Measurements from ENCODE around the gene RHOU. TPM values are rescaled to one million over a fixed set of nuclear protein-coding genes. Genes with fewer than 3 reads are reported as not detected.

Gene RHOU
- polyA plus RNA-seq, 3 donors: 16.7 to 18.4 (median 17.0) TPM

- no peak for DNase-seq (ENCODE audit: low read depth in 3 of 3, low spot score in 2 of 3)
Measured at GRCh38 chr1:228736844-228737445, 1.7 kb downstream of the RHOU start.

DNA sequence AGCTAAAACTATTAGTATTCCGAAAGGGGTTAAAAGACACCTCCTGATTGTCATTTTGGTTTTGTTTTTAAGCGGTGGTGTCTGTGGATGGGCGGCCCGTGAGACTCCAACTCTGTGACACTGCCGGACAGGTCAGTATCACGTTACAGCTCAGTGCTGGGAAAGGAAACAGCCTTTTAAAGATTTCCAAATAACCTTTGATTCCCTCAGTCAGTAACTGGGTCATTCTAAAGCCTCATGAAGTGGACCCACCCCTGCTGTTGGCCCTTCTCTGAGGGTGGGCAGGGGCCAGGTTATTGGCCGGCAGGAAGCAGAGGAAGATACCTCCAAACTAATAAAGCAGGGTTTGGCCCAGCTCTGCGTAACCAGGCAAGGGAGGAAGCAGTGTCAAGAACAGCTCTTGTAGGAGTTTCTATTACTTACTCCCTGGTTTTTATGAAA, 2.3 kb downstream of the RHOU start:
- no peak for DNase-seq (ENCODE audit: low read depth in 3 of 3, low spot score in 2 of 3)

DNA sequence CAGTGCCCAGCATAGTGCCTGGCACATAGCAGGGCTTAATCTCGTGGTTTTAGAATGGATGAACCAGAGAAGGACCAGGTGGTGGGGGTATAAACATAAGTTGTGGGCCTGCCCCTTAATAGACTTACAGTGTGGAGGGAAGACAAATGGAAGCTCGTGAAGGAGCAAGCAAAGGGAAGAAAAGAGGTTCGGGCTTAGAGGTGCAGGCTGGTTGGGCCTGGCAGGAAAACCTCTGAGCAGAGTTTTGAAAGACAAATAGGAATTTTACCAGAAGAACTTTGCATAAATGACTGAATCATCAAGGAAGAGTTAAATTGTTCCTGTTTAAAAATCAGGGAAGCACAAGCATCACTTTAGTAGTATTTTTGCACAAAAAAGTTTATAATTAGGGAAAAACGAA, 4.5 kb downstream of the RHOU start:
- DNase-seq (ENCODE audit: low read depth in 3 of 3, low spot score in 2 of 3): no peak

GRCh38 chr1:228740543-228741317, 5.5 kb downstream of the RHOU start:
- no peak for DNase-seq (ENCODE audit: low read depth in 3 of 3, low spot score in 2 of 3)

GRCh38 chr1:228742281-228742860, 7.1 kb downstream of the RHOU start:
- DNase-seq (ENCODE audit: low read depth in 3 of 3, low spot score in 2 of 3): no peak

- no peak for DNase-seq (ENCODE audit: low read depth in 3 of 3, low spot score in 2 of 3)
Measured at GRCh38 chr1:228743405-228743804, 8.1 kb downstream of the RHOU start.

DNA sequence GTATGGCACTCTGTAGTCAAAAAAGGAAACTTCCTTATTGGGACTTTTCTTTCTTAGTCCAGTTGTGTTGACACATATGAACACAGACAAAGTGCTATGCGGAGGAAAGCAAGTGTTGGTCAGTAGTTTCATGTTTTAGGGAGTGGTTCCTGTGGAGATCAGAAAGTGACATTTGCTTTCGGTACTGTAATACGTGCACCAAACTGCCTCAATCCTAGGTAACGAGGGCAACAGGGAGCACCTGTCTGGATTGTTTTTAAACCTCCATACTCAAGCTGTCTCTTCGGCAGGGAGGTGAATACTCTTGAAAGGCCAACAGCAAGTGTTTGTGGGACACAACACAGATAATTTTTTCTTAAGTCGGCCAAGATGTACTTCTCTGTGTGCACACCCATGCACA, 9.1 kb downstream of the RHOU start:
- no peak for DNase-seq (ENCODE audit: low read depth in 3 of 3, low spot score in 2 of 3)

- DNase-seq (ENCODE audit: low read depth in 3 of 3, low spot score in 2 of 3): no peak
Measured at GRCh38 chr1:228744918-228745317, 9.6 kb downstream of the RHOU start.

- DNase-seq (ENCODE audit: low read depth in 3 of 3, low spot score in 2 of 3): no peak
Measured at GRCh38 chr1:228745497-228745896, 10.2 kb downstream of the RHOU start.

GRCh38 chr1:228747301-228747935, 12.1 kb downstream of the RHOU start:
- DNase-seq (ENCODE audit: low read depth in 3 of 3, low spot score in 2 of 3): no peak

GRCh38 chr1:228748029-228748428, 12.8 kb downstream of the RHOU start:
- DNase-seq (ENCODE audit: low read depth in 3 of 3, low spot score in 2 of 3): no peak

DNA sequence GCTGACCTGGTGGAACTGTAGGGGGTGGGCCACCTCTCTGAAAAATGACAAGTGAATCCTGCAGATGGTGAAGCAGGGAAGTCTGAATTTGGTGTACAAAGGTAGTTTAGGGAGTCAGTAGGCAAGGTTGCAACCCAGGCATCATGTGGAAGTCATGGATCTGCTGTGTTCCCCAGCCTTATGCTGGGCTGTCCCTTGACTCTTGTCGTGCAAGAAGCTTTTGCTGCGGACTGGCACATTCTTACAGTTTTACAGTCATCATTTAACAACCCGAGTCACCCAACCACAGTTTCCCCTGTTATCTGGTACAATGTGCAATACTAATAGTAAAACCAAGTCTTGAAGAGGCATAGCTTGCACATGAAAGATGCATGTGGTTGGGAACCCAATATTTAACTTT, 13.2 kb downstream of the RHOU start:
- no peak for DNase-seq (ENCODE audit: low read depth in 3 of 3, low spot score in 2 of 3)

DNA sequence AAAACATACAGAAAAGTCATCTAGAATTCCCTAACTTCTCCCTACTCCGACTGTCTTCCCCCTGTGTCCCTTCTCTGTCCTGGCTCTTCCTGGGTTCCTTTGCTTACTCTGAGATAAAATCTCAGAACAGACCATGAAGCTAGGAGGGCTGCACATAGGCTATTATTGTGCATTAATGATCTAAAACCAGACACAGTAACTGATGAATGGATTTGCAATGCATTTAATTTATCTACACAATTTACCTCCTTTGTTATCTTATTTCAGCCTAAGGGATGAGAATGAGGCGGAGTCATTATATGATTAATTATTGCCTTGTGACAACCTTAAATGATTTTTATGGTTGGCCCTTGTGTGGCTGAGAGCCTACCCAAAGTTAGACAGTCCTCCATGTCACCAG, 14.5 kb downstream of the RHOU start:
- DNase-seq (ENCODE audit: low read depth in 3 of 3, low spot score in 2 of 3): no peak

DNA sequence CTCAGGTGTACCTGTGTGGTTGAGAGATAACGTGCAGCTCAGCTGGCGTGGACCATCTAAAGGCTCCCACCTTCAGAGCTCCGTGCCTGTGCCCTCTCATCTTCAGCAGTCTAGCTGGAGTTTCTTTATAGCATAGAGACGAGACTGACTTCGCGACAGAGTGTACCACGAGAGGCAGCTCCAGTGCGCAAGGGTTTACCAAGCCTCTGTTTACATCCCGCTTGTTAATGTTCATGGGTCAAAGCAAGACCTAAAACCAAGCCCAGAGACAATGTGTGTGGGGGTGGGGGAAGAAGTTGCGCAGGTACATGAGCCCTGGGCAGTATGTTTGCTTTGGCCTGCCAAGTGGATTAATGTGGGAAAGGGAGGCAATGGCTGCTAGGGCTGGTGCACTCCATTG, 15.6 kb downstream of the RHOU start:
- DNase-seq (ENCODE audit: low read depth in 3 of 3, low spot score in 2 of 3): no peak

GRCh38 chr1:228751360-228752098, 16.2 kb downstream of the RHOU start:
- no peak for DNase-seq (ENCODE audit: low read depth in 3 of 3, low spot score in 2 of 3)

- no peak for DNase-seq (ENCODE audit: low read depth in 3 of 3, low spot score in 2 of 3)
Measured at GRCh38 chr1:228752258-228752657, 17.0 kb downstream of the RHOU start.

GRCh38 chr1:228752675-228753265, 17.5 kb downstream of the RHOU start:
- no peak for DNase-seq (ENCODE audit: low read depth in 3 of 3, low spot score in 2 of 3)

- DNase-seq (ENCODE audit: low read depth in 3 of 3, low spot score in 2 of 3): no peak
Measured at GRCh38 chr1:228753287-228753686, 18.0 kb downstream of the RHOU start.

- DNase-seq (ENCODE audit: low read depth in 3 of 3, low spot score in 2 of 3): no peak
Measured at GRCh38 chr1:228753786-228754360, 18.6 kb downstream of the RHOU start.

GRCh38 chr1:228754646-228755268, 19.5 kb downstream of the RHOU start:
- no peak for DNase-seq (ENCODE audit: low read depth in 3 of 3, low spot score in 2 of 3)
